Osteocyte (in vitro differentiated cells): Measurements from ENCODE around the gene LRCH2. TPM values are rescaled to one million over a fixed set of nuclear protein-coding genes. Genes with fewer than 3 reads are reported as not detected.

Experiments used
- DNase-seq: peaks from one replicate; pipeline ENCODE4 v3.0.0; 2021; ENCODE audit warnings: mixed read lengths; ENCODE audit not compliant: unreplicated experiment; ENCODE audit errors: extremely low spot score
- H3K27ac Mint-ChIP-seq: one replicate; pipeline ENCODE4 v1.8.0; 2021; ENCODE audit warnings: mild to moderate bottlenecking, mixed read lengths; ENCODE audit not compliant: unreplicated experiment
- H3K27me3 Mint-ChIP-seq: one replicate; pipeline ENCODE4 v1.8.0; 2021; ENCODE audit warnings: mixed read lengths; ENCODE audit not compliant: unreplicated experiment
- H3K36me3 Mint-ChIP-seq: one replicate; pipeline ENCODE4 v1.8.0; 2021; ENCODE audit warnings: mixed read lengths; ENCODE audit not compliant: unreplicated experiment
- H3K4me1 Mint-ChIP-seq: one replicate; pipeline ENCODE4 v1.8.0; 2021; ENCODE audit warnings: mixed read lengths; ENCODE audit not compliant: unreplicated experiment
- H3K4me3 Mint-ChIP-seq: one replicate; pipeline ENCODE4 v1.8.0; 2021; ENCODE audit warnings: mild to moderate bottlenecking, moderate library complexity, mixed read lengths; ENCODE audit not compliant: unreplicated experiment
- H3K9me3 Mint-ChIP-seq: one replicate; pipeline ENCODE4 v1.8.0; 2021; ENCODE audit warnings: mixed read lengths; ENCODE audit not compliant: unreplicated experiment
- total RNA-seq: library from RNA; stranded (reverse); gene quantifications from 2 replicates; pipeline ENCODE4 v1.2.1, GENCODE V29; 2021
- TF ChIP-seq, protein P1 (sequence below): fragments of 200-600 bp; sonication (generic); IDR thresholded peaks from 2 replicates; pipeline ENCODE4 v1.5.0; 2021; ENCODE audit warnings: antibody characterized with exemption, mild to moderate bottlenecking, moderate library complexity

Gene LRCH2
- total RNA-seq, 1 donor from 2014 or later: 7.9 TPM

DNA sequence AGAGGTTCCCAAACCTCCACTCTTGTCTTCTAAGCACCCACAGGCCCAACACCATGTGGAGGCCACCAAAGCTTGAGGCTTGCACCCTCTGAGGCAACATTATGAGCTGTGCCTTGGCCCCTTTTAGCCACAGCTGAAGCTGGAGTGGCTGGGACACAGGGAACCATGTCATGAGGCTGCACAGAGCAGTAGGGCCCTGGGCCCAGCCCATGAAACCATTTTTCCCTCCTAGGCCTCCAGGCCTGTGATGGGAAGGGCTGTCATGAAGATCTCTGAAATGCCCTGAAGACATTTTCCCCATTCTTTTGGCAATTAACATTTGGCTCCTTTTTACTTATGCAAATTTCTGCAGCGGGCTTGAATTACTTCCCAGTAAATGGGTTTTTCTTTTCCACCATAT, 29.9 kb downstream of the LRCH2 start:
- H3K9me3 Mint-ChIP-seq: peaks cover 15% of the 10 kb centered on the region
- H3K4me3 Mint-ChIP-seq: no peak overlapping the region
- H3K36me3 Mint-ChIP-seq: peaks cover 3% of the 10 kb centered on the region
- TF ChIP-seq, protein P1, sequence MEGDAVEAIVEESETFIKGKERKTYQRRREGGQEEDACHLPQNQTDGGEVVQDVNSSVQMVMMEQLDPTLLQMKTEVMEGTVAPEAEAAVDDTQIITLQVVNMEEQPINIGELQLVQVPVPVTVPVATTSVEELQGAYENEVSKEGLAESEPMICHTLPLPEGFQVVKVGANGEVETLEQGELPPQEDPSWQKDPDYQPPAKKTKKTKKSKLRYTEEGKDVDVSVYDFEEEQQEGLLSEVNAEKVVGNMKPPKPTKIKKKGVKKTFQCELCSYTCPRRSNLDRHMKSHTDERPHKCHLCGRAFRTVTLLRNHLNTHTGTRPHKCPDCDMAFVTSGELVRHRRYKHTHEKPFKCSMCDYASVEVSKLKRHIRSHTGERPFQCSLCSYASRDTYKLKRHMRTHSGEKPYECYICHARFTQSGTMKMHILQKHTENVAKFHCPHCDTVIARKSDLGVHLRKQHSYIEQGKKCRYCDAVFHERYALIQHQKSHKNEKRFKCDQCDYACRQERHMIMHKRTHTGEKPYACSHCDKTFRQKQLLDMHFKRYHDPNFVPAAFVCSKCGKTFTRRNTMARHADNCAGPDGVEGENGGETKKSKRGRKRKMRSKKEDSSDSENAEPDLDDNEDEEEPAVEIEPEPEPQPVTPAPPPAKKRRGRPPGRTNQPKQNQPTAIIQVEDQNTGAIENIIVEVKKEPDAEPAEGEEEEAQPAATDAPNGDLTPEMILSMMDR: no peak
- no peak overlapping the region for H3K27ac Mint-ChIP-seq
- no peak for DNase-seq
- no peaks in the 10 kb centered on the region for H3K27me3 Mint-ChIP-seq
- no peaks in the 10 kb centered on the region for H3K4me1 Mint-ChIP-seq

DNA sequence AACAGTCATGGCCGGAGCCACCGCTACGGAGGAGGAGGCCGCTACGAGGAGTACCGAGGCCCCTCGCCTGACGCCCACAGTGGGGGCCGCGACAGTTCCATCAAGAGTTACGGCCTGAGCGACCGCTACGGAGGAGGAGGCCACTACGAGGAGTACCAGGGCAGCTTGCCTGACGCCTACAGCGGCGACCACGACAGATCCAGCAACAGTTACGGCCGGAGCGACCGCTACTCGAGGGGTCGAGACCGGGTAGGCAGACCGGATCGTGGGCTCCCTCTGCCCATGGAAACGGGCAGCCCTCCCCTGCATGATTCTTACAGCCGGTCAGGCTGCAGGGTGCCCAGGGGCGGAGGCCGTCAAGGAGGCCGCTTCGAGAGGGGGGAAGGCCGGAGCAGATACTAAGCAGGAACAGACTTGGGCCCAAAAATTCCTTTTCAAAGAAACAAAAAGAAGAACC, 41.6 kb downstream of the LRCH2 start:
- no peak for DNase-seq
- no peak overlapping the region for H3K27ac Mint-ChIP-seq
- no peaks in the 10 kb centered on the region for H3K4me1 Mint-ChIP-seq
- H3K4me3 Mint-ChIP-seq: no peak overlapping the region
- H3K9me3 Mint-ChIP-seq: peaks cover 4% of the 10 kb centered on the region
- TF ChIP-seq, protein P1: no peak
- H3K27me3 Mint-ChIP-seq: no peaks in the 10 kb centered on the region
- peaks cover 2% of the 10 kb centered on the region for H3K36me3 Mint-ChIP-seq

DNA sequence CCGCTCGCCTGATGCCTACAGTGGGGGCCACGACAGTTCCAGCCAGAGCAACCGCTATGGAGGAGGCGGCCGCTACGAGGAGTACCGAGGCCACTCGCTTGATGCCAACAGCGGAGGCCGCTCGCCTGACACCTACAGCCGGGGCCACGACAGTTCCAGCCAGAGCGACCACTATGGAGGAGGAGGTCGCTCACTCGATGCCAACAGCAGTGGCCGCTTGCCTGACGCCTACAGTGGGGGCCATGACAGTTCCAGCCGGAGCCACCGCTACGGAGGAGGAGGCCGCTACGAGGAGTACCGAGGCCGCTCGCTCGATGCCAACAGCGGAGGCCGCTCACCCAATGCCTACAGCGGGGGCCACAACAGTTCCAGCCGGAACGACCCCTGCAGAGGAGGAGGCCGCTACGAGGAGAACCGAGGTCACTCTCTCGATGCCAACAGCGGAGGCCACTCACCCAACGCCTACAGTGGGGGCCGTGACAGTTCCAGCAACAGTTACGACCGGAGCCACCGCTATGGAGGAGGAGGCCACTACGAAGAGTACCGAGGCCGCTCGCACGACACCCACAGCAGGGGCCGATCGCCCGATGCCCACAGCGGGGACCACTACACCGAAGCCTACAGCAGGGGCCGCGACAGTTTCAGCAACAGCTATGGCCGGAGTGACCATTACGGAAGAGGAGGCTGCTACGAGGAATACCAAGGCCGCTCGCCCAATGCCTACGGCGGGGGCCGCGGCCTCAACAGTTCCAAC, 42.2 kb downstream of the LRCH2 start:
- Mint-ChIP-seq H3K27me3 (no peaks in the 10 kb centered on the region), H3K27ac (no peak overlapping the region), H3K9me3 (peaks cover 4% of the 10 kb centered on the region), H3K36me3 (peaks cover 2% of the 10 kb centered on the region), H3K4me1 (no peaks in the 10 kb centered on the region), H3K4me3 (no peak overlapping the region)
- TF ChIP-seq, protein P1: no peak
- DNase-seq: no peak

DNA sequence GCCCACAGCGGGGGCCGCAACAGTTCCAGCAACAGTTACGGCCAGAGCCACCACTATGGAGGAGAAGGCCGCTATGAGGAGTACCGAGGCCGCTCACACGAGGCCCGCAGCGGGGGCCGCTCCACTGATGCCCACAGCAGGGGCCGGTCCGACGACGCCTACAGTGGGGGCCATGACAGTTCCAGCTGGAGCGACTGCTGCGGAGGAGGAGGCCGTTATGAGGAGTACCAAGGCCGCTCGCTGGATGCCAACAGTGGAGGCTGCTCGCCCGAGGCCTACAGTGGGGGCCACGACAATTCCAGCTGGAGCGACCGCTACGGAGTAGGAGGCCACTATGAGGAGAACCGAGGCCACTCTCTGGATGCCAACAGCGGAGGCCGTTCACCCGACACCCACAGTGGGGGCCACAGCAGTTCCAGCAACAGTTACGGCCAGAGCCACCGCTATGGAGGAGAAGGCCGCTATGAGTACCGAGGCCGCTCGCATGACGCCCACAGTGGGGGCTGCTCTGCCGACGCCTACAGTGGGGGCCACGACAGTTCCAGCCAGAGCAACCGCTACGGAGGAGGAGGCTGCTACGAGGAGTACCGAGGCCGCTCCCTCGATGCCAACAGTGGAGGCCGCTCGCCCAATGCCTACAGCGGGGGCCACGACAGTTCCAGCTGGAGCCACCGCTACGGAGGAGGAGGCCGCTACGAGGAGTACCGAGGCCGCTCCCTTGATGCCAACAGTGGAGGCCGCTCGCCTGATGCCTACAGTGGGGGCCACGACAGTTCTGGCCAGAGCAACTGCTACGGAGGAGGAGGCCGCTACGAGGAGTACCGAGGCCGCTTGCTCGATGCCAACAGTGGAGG, 43.0 kb downstream of the LRCH2 start:
- H3K36me3 Mint-ChIP-seq: peaks cover 2% of the 10 kb centered on the region
- H3K9me3 Mint-ChIP-seq: peaks cover 4% of the 10 kb centered on the region
- no peak overlapping the region for H3K27ac Mint-ChIP-seq
- H3K4me3 Mint-ChIP-seq: no peak overlapping the region
- no peaks in the 10 kb centered on the region for H3K4me1 Mint-ChIP-seq
- TF ChIP-seq, protein P1: no peak
- no peak for DNase-seq
- H3K27me3 Mint-ChIP-seq: no peaks in the 10 kb centered on the region
